ENCODE results near the gene KCNK6.

- TF ChIP-seq JUN (IDR thresholded peaks at IDR 0.05; ENCODE audit: borderline replicate concordance, insufficient read depth, insufficient read length, low read depth) = no peak
- TF ChIP-seq POLR2A (IDR thresholded peaks at IDR 0.05; ENCODE audit: low read depth, low read length) = no peak
- no peak for TF ChIP-seq CTCF (IDR thresholded peaks at IDR 0.05; ENCODE audit: extremely low read depth in 1 of 2, insufficient read depth in 1 of 2, low read depth in 1 of 2, low read length in 2 of 2)
These were observed 57.4 kb downstream of the KCNK6 start for GRCh38 chr19:38377052-38377451.
